ENCODE results near the gene SCARF2. TPM values are rescaled to one million over a fixed set of nuclear protein-coding genes. Genes with fewer than 3 reads are reported as not detected.

The SCARF2 gene
- total RNA-seq, 6 experiments from 2014 or later: 65.1 to 92.3 (median 68.9) TPM

DNA sequence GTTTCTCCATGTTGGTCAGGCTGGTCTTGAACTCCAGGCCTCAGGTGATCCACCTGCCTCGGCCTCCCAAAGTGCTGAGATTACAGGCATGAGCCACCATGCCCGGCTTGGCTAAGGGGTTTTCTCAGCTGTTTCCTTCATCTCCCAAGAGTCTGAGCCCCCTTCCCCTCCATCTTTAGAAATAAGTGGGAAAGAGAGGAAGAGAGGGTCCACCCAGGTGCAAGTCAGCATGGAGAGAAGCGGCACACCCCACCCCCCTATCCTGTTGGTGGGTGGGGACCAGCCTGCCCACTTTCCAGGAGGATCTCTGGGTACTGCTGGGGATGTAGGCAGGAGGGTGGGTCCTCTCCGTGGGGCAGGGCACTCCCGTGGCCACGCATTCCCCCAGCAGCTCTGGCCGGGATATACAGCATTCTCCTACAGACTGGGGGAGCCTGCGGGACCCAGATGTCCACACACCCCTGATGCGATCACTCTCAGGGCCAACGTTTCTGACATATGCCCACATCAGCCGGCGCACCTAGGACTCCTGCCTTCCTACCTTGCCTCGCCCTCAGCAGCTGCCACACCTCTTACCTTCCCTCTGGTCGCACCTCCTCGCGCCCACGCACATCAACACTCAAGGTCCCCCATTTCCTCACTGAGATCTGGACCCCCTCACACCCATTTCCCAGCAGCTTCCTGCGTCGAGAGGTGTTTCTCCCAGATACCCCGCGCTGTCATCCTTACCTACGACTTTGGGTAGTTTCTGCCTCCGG is 8.9 kb downstream of the SCARF2 start:
- Mint-ChIP-seq H3K4me1 (ENCODE audit: low read depth) (peaks cover 2% of the 10 kb centered on the region), H3K27me3 (ENCODE audit: insufficient read depth) (peaks cover 9% of the 10 kb centered on the region), H3K36me3 (ENCODE audit: low read depth) (peaks cover 8% of the 10 kb centered on the region; the same call in 1 of the 2 replicates), H3K27ac (no peak overlapping the region), H3K9me3 (no peaks in the 10 kb centered on the region), H3K4me3 (no peak overlapping the region)
- TF ChIP-seq, protein P1, sequence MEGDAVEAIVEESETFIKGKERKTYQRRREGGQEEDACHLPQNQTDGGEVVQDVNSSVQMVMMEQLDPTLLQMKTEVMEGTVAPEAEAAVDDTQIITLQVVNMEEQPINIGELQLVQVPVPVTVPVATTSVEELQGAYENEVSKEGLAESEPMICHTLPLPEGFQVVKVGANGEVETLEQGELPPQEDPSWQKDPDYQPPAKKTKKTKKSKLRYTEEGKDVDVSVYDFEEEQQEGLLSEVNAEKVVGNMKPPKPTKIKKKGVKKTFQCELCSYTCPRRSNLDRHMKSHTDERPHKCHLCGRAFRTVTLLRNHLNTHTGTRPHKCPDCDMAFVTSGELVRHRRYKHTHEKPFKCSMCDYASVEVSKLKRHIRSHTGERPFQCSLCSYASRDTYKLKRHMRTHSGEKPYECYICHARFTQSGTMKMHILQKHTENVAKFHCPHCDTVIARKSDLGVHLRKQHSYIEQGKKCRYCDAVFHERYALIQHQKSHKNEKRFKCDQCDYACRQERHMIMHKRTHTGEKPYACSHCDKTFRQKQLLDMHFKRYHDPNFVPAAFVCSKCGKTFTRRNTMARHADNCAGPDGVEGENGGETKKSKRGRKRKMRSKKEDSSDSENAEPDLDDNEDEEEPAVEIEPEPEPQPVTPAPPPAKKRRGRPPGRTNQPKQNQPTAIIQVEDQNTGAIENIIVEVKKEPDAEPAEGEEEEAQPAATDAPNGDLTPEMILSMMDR (IDR thresholded peaks at IDR 0.05): no peak
- no peak for DNase-seq

DNA sequence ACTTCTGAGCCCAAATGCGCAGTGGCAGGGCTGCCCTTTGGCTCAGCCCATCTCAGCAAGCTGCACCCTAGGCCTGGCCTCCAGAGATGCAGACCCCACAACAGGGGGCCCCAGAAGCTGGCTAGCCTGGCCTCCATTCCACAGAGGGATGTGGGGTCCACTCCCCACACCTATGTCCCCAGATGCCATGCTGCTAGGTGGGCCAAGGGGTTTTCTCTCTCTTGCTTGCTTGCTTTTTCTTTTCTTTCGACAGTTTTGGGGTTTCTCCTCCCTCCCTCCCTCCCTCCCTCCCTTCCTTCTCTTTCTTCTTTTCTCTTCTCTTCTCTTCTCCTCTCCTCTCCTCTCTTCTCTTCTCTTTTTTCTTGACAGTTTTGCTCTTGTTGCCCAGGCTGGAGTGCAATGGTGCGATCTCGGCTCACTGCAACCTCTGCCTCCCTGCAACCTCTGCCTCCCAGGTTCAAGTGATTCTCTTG is 9.6 kb downstream of the SCARF2 start:
- DNase-seq: no peak
- H3K4me3 Mint-ChIP-seq: no peak overlapping the region
- H3K36me3 Mint-ChIP-seq (ENCODE audit: low read depth): peaks cover 8% of the 10 kb centered on the region; the same call in 1 of the 2 replicates
- H3K4me1 Mint-ChIP-seq (ENCODE audit: low read depth): peaks cover 8% of the 10 kb centered on the region; the same call in 1 of the 2 replicates
- TF ChIP-seq, protein P1 (IDR thresholded peaks at IDR 0.05): no peak
- H3K27me3 Mint-ChIP-seq (ENCODE audit: insufficient read depth): peaks cover 8% of the 10 kb centered on the region
- no peaks in the 10 kb centered on the region for H3K9me3 Mint-ChIP-seq
- H3K27ac Mint-ChIP-seq: no peak overlapping the region; the same call in 1 of the 2 replicates

DNA sequence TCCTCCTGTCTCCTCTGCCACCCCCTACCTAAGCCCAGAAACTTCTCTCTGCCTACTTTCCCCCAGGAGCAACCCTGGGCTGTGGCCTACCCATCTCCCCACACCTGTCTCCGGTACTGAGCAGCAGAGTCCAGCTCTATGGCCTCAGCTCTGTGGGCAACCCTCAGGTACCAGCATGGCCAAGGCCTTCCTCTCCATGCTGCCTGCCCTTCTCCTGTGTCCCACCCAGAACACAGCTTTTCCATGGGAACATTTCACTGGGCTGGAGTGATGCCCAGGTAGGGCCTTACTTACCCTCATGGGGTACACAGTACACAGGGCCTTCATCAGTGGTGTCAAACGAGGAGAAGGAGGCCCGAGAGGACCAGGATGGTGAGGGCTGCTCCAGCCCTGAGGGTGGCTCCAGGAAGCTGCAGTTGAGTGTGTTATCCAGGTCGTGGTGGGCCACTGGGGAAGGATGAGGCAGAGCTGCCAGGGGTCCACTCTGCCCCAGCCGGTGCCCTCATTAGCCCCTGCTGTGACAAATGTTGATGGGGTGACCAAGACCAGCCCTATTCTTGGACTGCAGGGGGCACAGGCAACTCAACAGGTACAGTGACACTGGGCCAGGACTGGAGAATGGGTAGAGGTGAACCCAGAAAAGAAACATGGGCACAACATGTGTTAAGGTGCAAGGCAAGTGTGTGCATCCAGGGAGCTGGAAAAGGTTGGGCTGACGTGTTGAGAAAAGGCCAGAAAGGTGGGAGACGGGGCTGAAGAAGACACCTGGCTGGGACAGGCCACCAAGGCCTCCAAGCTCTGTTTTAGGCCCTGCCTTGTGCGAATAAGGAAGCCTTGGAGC is 10.3 kb downstream of the SCARF2 start:
- Mint-ChIP-seq H3K27me3 (ENCODE audit: insufficient read depth) (peaks cover 6% of the 10 kb centered on the region), H3K4me1 (ENCODE audit: low read depth) (peaks cover 8% of the 10 kb centered on the region; the same call in 1 of the 2 replicates), H3K9me3 (no peaks in the 10 kb centered on the region), H3K4me3 (no peak overlapping the region), H3K27ac (peak overlapping the region; percentile 30; the same call in 1 of the 2 replicates), H3K36me3 (ENCODE audit: low read depth) (peaks cover 8% of the 10 kb centered on the region; the same call in 1 of the 2 replicates)
- DNase-seq: no peak
- TF ChIP-seq, protein P1 (IDR thresholded peaks at IDR 0.05): no peak

DNA sequence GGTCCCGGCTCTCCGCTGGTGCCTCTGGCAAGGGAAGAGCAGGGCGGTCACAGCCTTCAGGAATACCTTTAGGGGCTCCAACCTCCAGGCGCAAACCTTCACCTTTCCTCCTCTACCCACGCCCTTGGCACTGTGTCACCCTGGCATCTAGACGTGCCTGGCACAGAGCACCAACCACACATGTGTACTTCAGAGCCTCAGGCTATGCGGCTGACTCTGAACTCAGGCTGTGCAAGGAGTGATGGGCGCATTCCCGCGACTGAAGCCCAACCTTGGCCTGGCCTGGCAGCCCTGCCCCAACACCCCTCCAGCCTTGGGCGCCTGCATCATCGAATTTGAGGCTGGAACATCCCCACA is 11.4 kb downstream of the SCARF2 start:
- no peak overlapping the region for H3K4me3 Mint-ChIP-seq
- H3K4me1 Mint-ChIP-seq (ENCODE audit: low read depth): peaks cover 8% of the 10 kb centered on the region; the same call in 1 of the 2 replicates
- H3K27ac Mint-ChIP-seq: no peak overlapping the region
- no peak for DNase-seq
- no peaks in the 10 kb centered on the region for H3K9me3 Mint-ChIP-seq
- peaks cover 3% of the 10 kb centered on the region for H3K27me3 Mint-ChIP-seq (ENCODE audit: insufficient read depth)
- TF ChIP-seq, protein P1 (IDR thresholded peaks at IDR 0.05): no peak
- H3K36me3 Mint-ChIP-seq (ENCODE audit: low read depth): peaks cover 8% of the 10 kb centered on the region; the same call in 1 of the 2 replicates

DNA sequence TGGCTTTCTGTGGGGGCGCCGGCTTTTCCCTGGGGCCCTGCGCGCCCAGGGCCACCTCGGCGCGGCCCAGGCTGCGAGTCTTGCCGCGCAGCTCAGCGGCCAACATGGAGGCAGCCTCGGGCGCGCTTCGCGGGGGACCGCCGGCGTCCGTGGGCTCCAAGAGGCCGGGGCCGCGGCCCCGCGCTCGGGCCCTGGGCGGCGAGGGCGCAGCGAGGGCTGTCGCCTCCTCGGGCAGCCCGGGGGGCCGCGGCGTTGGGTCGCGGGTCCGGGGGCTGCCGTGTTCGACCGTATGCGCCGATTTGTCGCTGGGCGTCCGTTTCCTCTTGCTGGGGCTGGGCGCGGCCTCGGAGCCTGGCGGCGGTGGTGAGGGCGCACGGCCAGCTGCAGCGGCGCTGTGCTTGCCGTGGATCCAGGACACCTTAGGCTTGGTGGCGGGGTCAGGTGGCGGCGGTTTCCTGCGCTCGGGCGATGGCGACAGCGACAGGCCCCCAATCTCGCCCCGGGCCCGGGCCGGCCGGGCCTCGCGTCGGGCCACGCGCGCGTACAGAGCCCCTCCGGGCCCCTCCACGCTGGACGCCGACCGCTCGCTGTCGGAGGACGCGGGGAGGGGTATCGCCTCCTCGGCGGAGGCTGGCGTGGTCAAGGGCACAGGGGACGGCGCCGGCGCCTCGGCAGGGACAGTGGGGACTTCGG is 11.9 kb downstream of the SCARF2 start:
- Mint-ChIP-seq H3K4me3 (no peak overlapping the region), H3K4me1 (ENCODE audit: low read depth) (peaks cover 8% of the 10 kb centered on the region; the same call in 1 of the 2 replicates), H3K27me3 (ENCODE audit: insufficient read depth) (peaks cover 3% of the 10 kb centered on the region), H3K9me3 (no peaks in the 10 kb centered on the region), H3K36me3 (ENCODE audit: low read depth) (peaks cover 8% of the 10 kb centered on the region; the same call in 1 of the 2 replicates), H3K27ac (no peak overlapping the region)
- DNase-seq: no peak
- TF ChIP-seq, protein P1 (IDR thresholded peaks at IDR 0.05): no peak
